CD4-positive, alpha-beta memory T cell (primary cell): Measurements from ENCODE around the gene BCL11A. TPM values are rescaled to one million over a fixed set of nuclear protein-coding genes. Genes with fewer than 3 reads are reported as not detected.

ENCODE experiments used
- CTCF ChIA-PET: fragments of 350-600 bp; sonication (Branson Sonifier 250); formaldehyde crosslinking; loops from one replicate; lab custom pipeline; 2021; ENCODE audit warnings: inconsistent platforms; ENCODE audit not compliant: partially characterized antibody; lab: Charles Lee
- POLR2A ChIA-PET: fragments of 350-600 bp; sonication (Branson Sonifier 250); formaldehyde crosslinking; loops from one replicate; lab custom pipeline; 2021; ENCODE audit not compliant: partially characterized antibody; lab: Charles Lee
- DNase-seq, 5 donors: peaks; one replicate each; pipeline versions ENCODE4 v3.0.0 to v3.0.0-alpha.2; 2020 to 2022; ENCODE audit warnings: mixed read lengths in 1 of 5
- H3K27ac ChIP-seq: one replicate; pipeline ENCODE4 v1.7.0; 2013; ENCODE audit warnings: low read depth, low read length
- H3K27me3 ChIP-seq: 2 replicates; pipeline ENCODE4 v1.7.0; 2013; ENCODE audit warnings: mild to moderate bottlenecking, low read length, moderate library complexity; ENCODE audit not compliant: insufficient read depth
- H3K36me3 ChIP-seq: 2 replicates; pipeline ENCODE4 v1.7.0; 2013; ENCODE audit warnings: mild to moderate bottlenecking, low read length, moderate library complexity; ENCODE audit not compliant: insufficient read depth
- H3K4me1 ChIP-seq: 2 replicates; pipeline ENCODE4 v1.7.0; 2013; ENCODE audit warnings: mild to moderate bottlenecking, low read length, moderate library complexity; ENCODE audit not compliant: insufficient read depth
- H3K4me3 ChIP-seq, 2 donors: one replicate each; pipeline ENCODE4 v1.7.0; 2013; ENCODE audit warnings: low read length in 2 of 2, mild to moderate bottlenecking in 1 of 2
- H3K9me3 ChIP-seq, 2 donors: one replicate each; pipeline ENCODE4 v1.7.0; 2013; ENCODE audit warnings: low read length in 2 of 2, control low read depth in 1 of 2; ENCODE audit not compliant: control insufficient read depth in 1 of 2
- H3K27ac Mint-ChIP-seq, 7 donors: one replicate each; pipeline ENCODE4 v1.8.0; 2020 to 2021; ENCODE audit warnings: mixed read lengths in 7 of 7, mild to moderate bottlenecking in 6 of 7, inconsistent platforms in 3 of 7, moderate library complexity in 3 of 7
- H3K27me3 Mint-ChIP-seq, 2 donors: one replicate each; pipeline ENCODE4 v1.8.0; 2020 to 2021; ENCODE audit warnings: mixed read lengths in 2 of 2
- H3K36me3 Mint-ChIP-seq, 2 donors: one replicate each; pipeline ENCODE4 v1.8.0; 2020 to 2021; ENCODE audit warnings: mixed read lengths in 2 of 2, inconsistent platforms in 1 of 2, mild to moderate bottlenecking in 1 of 2
- H3K4me1 Mint-ChIP-seq, 4 donors: one replicate each; pipeline ENCODE4 v1.8.0; 2020 to 2021; ENCODE audit warnings: mixed read lengths in 4 of 4, mild to moderate bottlenecking in 1 of 4
- H3K4me3 Mint-ChIP-seq, 8 donors: one replicate each; pipeline ENCODE4 v1.8.0; 2020 to 2021; ENCODE audit warnings: mixed read lengths in 8 of 8, mild to moderate bottlenecking in 7 of 8, moderate library complexity in 6 of 8, inconsistent platforms in 3 of 8
- H3K9me3 Mint-ChIP-seq, 8 donors: one replicate each; pipeline ENCODE4 v1.8.0; 2020 to 2021; ENCODE audit warnings: mixed read lengths in 8 of 8, mild to moderate bottlenecking in 5 of 8, inconsistent platforms in 3 of 8, moderate library complexity in 1 of 8
- intact Hi-C: fragments of 100-400 bp; cut with micrococcal nuclease; formaldehyde crosslinking; loops from one replicate; pipeline ENCODE4 v1.15.1; 2023
- polyA plus RNA-seq, 2 donors: library from polyadenylated mRNA; unstranded; fragments of 300-500 nt; fragmentation: Illumina TruSeq; gene quantifications; one replicate each; pipeline ENCODE4 v1.2.3, GENCODE V29; 2021
- total RNA-seq, 2 experiments: library from RNA; stranded (reverse); gene quantifications; one replicate each; pipeline ENCODE4 v1.2.3, GENCODE V29; 2021

BCL11A gene
- total and polyA plus RNA-seq, 4 experiments from 2014 or later: 0.12 to 1.6 TPM; not detected in 2

DNA sequence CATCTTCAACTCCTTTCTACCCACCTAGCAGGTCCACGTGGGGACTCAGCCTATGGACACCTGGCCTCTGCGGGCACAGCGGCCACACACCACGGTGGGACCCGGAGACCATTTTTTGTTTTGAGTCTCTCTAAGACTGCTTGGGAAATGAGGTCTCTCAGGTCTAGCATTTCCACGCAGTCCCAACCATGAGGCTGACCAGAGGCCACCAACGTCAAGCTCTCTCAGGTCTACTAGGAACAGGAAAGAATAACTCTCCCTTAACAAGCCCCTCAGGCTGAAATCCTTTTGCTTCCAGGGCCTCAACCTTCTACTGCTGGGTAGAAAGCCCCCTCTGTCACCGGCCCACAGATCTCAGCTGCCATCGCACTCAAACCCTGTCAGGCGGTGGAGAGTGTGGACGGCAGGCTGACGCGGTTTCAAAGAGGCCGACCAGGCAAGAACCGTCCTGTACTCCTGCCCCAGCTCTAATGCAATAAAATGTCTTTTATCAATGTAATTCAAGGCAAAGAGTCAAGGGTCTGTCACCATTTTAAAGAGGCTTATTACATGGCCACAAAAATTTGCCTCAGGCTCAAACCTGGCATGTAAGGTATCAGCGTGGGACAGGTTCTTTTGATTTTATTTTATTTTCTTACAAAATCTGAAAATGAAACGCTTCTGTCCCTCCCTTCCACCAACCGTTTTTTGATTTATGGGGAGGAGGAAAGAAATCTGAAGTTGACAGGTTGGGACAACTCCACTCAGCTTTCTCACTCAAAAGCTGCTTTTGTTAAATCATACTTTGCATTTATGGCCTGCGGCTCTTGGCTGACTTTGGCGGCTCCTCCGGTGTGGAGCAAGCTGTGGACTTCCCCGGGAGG lies 74.0 kb downstream of the BCL11A start:
- Histone ChIP-seq H3K4me1 (no peaks in the 10 kb centered on the region), H3K36me3 (no peaks in the 10 kb centered on the region), H3K27ac (no peak overlapping the region), H3K27me3 (no peaks in the 10 kb centered on the region), H3K9me3 (no peaks in the 10 kb centered on the region), H3K4me3 (no peak overlapping the region)
- intact Hi-C loops: no loop called here
- H3K27me3 Mint-ChIP-seq: peaks cover 8 to 20% of the 10 kb centered on the region in 2 donors
- H3K36me3 Mint-ChIP-seq: no peaks in the 10 kb centered on the region
- POLR2A ChIA-PET: no interaction called here
- H3K9me3 Mint-ChIP-seq: peaks cover 0 to 2% (median 0%) of the 10 kb centered on the region in 8 donors
- CTCF ChIA-PET: no interaction called here
- no peak for DNase-seq
- H3K27ac Mint-ChIP-seq: no peak overlapping the region
- H3K4me3 Mint-ChIP-seq: no peak overlapping the region
- H3K4me1 Mint-ChIP-seq: no peaks in the 10 kb centered on the region

DNA sequence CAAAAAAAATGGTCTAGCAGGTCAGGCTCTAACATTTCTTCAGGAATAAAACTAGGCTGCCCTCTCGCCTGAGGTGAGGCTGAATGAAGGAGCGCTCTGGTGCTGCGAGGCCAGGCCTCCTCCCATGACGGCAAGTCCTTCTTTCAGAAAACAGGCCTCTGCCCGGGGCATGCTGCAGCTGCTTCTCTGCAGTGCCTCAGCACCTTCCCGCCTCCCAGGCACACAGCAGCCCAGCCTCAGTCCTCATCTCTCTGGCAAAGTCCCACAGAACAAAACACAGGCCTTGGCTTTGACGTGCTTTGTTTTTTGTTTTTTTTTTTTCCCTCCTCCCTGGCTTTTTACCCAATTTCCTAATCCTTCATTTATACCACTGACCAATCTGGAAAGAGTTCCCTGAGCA lies 74.8 kb downstream of the BCL11A start:
- Histone ChIP-seq H3K36me3 (no peaks in the 10 kb centered on the region), H3K27me3 (no peaks in the 10 kb centered on the region), H3K9me3 (no peaks in the 10 kb centered on the region), H3K27ac (no peak overlapping the region), H3K4me3 (no peak overlapping the region), H3K4me1 (no peaks in the 10 kb centered on the region)
- H3K9me3 Mint-ChIP-seq: peaks cover 0 to 2% (median 0%) of the 10 kb centered on the region in 8 donors
- H3K4me3 Mint-ChIP-seq: no peak overlapping the region
- intact Hi-C loops: no loop called here
- no peak for DNase-seq
- CTCF ChIA-PET: no interaction called here
- POLR2A ChIA-PET: no interaction called here
- H3K4me1 Mint-ChIP-seq: no peaks in the 10 kb centered on the region
- H3K27ac Mint-ChIP-seq: no peak overlapping the region
- peaks cover 6 to 19% of the 10 kb centered on the region in 2 donors for H3K27me3 Mint-ChIP-seq
- no peaks in the 10 kb centered on the region for H3K36me3 Mint-ChIP-seq

GRCh38 chr2:60476206-60476954 lies 77.1 kb downstream of the BCL11A start:
- Mint-ChIP-seq H3K4me3 (no peak overlapping the region), H3K36me3 (no peaks in the 10 kb centered on the region), H3K9me3 (peaks cover 0 to 2% (median 0%) of the 10 kb centered on the region in 8 donors), H3K27ac (no peak overlapping the region), H3K4me1 (no peaks in the 10 kb centered on the region), H3K27me3 (peaks cover 3 to 5% of the 10 kb centered on the region in 2 donors)
- no peak for DNase-seq
- CTCF ChIA-PET: no interaction called here
- H3K4me1 ChIP-seq: no peaks in the 10 kb centered on the region
- H3K27me3 ChIP-seq: no peaks in the 10 kb centered on the region
- POLR2A ChIA-PET: no interaction called here
- H3K27ac ChIP-seq: no peak overlapping the region
- H3K36me3 ChIP-seq: no peaks in the 10 kb centered on the region
- no peak overlapping the region for H3K4me3 ChIP-seq
- H3K9me3 ChIP-seq: no peaks in the 10 kb centered on the region
- intact Hi-C loops: no loop called here

- no peak for DNase-seq
- Mint-ChIP-seq H3K4me1 (no peaks in the 10 kb centered on the region), H3K36me3 (no peaks in the 10 kb centered on the region), H3K9me3 (peaks cover 0 to 2% (median 0%) of the 10 kb centered on the region in 8 donors), H3K4me3 (no peak overlapping the region), H3K27me3 (peaks cover 3% of the 10 kb centered on the region in 2 donors), H3K27ac (no peak overlapping the region)
- CTCF ChIA-PET: no interaction called here
- intact Hi-C loops: no loop called here
- Histone ChIP-seq H3K4me1 (no peaks in the 10 kb centered on the region), H3K9me3 (no peaks in the 10 kb centered on the region), H3K36me3 (no peaks in the 10 kb centered on the region), H3K4me3 (no peak overlapping the region), H3K27ac (no peak overlapping the region), H3K27me3 (no peaks in the 10 kb centered on the region)
- POLR2A ChIA-PET: no interaction called here
These were observed 78.2 kb downstream of the BCL11A start for GRCh38 chr2:60475123-60475830.

- Mint-ChIP-seq H3K36me3 (no peaks in the 10 kb centered on the region), H3K9me3 (peaks cover 0 to 2% (median 0%) of the 10 kb centered on the region in 8 donors), H3K27ac (no peak overlapping the region), H3K4me1 (no peaks in the 10 kb centered on the region), H3K27me3 (peaks cover 3% of the 10 kb centered on the region in 2 donors), H3K4me3 (no peak overlapping the region)
- Histone ChIP-seq H3K27me3 (no peaks in the 10 kb centered on the region), H3K4me1 (no peaks in the 10 kb centered on the region), H3K4me3 (no peak overlapping the region), H3K27ac (no peak overlapping the region), H3K36me3 (no peaks in the 10 kb centered on the region), H3K9me3 (no peaks in the 10 kb centered on the region)
- DNase-seq: no peak
- ChIA-PET CTCF (no interaction called here), POLR2A (no interaction called here)
- intact Hi-C loops: no loop called here
These were observed 79.2 kb downstream of the BCL11A start for GRCh38 chr2:60474301-60474700.

GRCh38 chr2:60473546-60473945 lies 79.9 kb downstream of the BCL11A start:
- Histone ChIP-seq H3K36me3 (no peaks in the 10 kb centered on the region), H3K27me3 (no peaks in the 10 kb centered on the region), H3K27ac (no peak overlapping the region), H3K4me3 (no peak overlapping the region), H3K9me3 (no peaks in the 10 kb centered on the region), H3K4me1 (no peaks in the 10 kb centered on the region)
- intact Hi-C loops: no loop called here
- Mint-ChIP-seq H3K4me1 (no peaks in the 10 kb centered on the region), H3K36me3 (no peaks in the 10 kb centered on the region), H3K4me3 (no peak overlapping the region), H3K27me3 (peaks cover 0 to 1% of the 10 kb centered on the region in 2 donors), H3K27ac (no peak overlapping the region), H3K9me3 (peaks cover 0 to 2% (median 0%) of the 10 kb centered on the region in 8 donors)
- ChIA-PET CTCF (no interaction called here), POLR2A (no interaction called here)
- DNase-seq: no peak
